HEK293T (cell line): ENCODE data around the gene NEUROD2.

Experiments used
- CTCF ChIA-PET: fragments of 350-600 bp; formaldehyde crosslinking; extraction: SDS; loops from one replicate; lab custom pipeline; 2021; ENCODE audit warnings: antibody characterized with exemption, inconsistent platforms; lab: Yijun Ruan, JAX
- POLR2A ChIA-PET: fragments of 350-600 bp; formaldehyde crosslinking; extraction: SDS; loops from one replicate; lab custom pipeline; 2020; ENCODE audit warnings: antibody characterized with exemption, inconsistent platforms; lab: Yijun Ruan, JAX
- DNase-seq: peaks from one replicate; pipeline ENCODE4 v3.0.0; 2012; ENCODE audit warnings: mixed read lengths; ENCODE audit errors: extremely low spot score
- ARNT ChIP-seq: fragments of 450-650 bp; IDR thresholded peaks from 2 replicates; pipeline ENCODE4 v1.6.1; 2017; ENCODE audit warnings: mild to moderate bottlenecking
- BHLHE40 ChIP-seq: fragments of 450-650 bp; IDR thresholded peaks from 2 replicates; pipeline ENCODE4 v1.6.1; 2016; ENCODE audit warnings: mild to moderate bottlenecking, moderate library complexity, borderline replicate concordance
- CTBP1 ChIP-seq: fragments of 450-650 bp; IDR thresholded peaks from 2 replicates; pipeline ENCODE4 v1.6.1; 2016; ENCODE audit warnings: borderline replicate concordance
- ELF4 ChIP-seq: fragments of 450-650 bp; IDR thresholded peaks from 2 replicates; pipeline ENCODE4 v1.6.1; 2017; ENCODE audit warnings: antibody characterized with exemption
- FOXA1 ChIP-seq: fragments of 450-650 bp; IDR thresholded peaks from 2 replicates; pipeline ENCODE4 v1.6.1; 2016; ENCODE audit warnings: mild to moderate bottlenecking
- FOXK2 ChIP-seq: fragments of 450-650 bp; IDR thresholded peaks from 2 replicates; pipeline ENCODE4 v1.6.1; 2016; ENCODE audit warnings: mild to moderate bottlenecking
- FOXM1 ChIP-seq: fragments of 450-650 bp; IDR thresholded peaks from 2 replicates; pipeline ENCODE4 v1.6.1; 2017; ENCODE audit warnings: mild to moderate bottlenecking, borderline replicate concordance
- HDGF ChIP-seq: fragments of 450-650 bp; IDR thresholded peaks from 2 replicates; pipeline ENCODE4 v1.6.1; 2017; ENCODE audit warnings: antibody characterized with exemption, borderline replicate concordance
- L3MBTL2 ChIP-seq: fragments of 450-650 bp; conservative IDR thresholded peaks from 2 replicates; pipeline ENCODE4 v1.6.1; 2016; ENCODE audit warnings: mild to moderate bottlenecking
- LEF1 ChIP-seq: fragments of 450-650 bp; IDR thresholded peaks from 2 replicates; pipeline ENCODE4 v1.6.1; 2017; ENCODE audit warnings: mild to moderate bottlenecking, borderline replicate concordance
- NFRKB ChIP-seq: fragments of 450-650 bp; IDR thresholded peaks from 2 replicates; pipeline ENCODE4 v1.6.1; 2016; ENCODE audit warnings: mild to moderate bottlenecking, moderate library complexity
- SP1 ChIP-seq: fragments of 450-650 bp; IDR thresholded peaks from 2 replicates; pipeline ENCODE4 v1.6.1; 2017
- SUZ12 ChIP-seq: fragments of 450-650 bp; IDR thresholded peaks from 2 replicates; pipeline ENCODE4 v1.6.1; 2016; ENCODE audit warnings: mild to moderate bottlenecking
- TARDBP ChIP-seq: fragments of 450-650 bp; IDR thresholded peaks from 2 replicates; pipeline ENCODE4 v1.6.1; 2016
- ZNF384 ChIP-seq: fragments of 450-650 bp; IDR thresholded peaks from 2 replicates; pipeline ENCODE4 v1.6.1; 2016
- TF ChIP-seq, protein P1 (sequence below): fragments of 450-650 bp; IDR thresholded peaks from 2 replicates; pipeline ENCODE4 v1.6.1; 2016

Gene NEUROD2

DNA sequence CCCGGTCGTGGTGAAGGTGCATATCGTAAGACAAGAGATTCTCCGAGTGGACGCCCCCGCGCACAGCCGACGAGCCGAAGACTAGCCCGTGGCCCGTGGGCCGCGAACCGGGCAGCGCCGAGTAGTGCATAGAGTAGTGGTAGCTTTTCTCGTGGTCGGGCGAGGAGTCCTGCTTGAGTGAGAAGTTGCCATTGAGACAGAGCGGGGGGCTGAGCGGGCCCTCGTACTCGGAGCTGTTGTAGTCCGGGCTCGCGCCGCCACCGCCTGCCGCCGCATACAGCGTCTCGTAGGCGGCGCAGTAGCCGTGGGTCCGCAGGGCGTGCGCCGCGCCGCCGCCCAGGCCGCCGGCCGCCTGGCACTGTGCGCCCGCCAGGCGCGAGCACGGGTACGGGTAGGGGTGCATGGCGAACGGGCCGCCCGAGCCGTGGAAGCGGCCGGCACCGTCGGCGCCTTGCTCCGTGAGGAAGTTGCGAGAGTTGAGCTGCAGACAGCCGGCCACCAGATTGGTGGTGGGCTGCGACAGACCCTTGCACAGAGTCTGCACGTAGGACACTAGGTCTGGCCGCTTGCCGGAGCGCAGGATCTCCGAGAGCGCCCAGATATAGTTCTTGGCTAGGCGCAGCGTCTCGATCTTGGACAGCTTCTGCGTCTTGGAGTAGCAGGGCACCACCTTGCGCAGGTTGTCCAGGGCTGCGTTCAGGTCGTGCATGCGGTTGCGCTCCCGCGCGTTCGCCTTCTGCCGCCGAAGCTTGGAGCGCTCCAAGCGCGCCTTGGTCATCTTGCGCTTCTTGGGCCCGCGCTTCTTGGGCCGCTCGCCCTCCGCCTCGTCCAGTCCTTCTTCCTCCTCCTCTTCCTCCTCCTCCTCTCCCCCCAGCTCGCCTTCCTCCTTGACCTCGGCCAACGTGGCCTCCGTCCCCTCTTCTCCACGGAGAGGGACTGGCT is 2.0 kb downstream of the NEUROD2 start:
- CTCF ChIA-PET: interaction anchor here (1.1 to 3.4 kb wide), 2 partner anchors 16 to 18 kb away, joined by 3 to 12 read pairs; no protein-coding TSS in a partner anchor
- TF ChIP-seq TARDBP: no peak
- TF ChIP-seq NFRKB: no peak
- no peak for TF ChIP-seq ARNT
- no peak for TF ChIP-seq FOXA1
- TF ChIP-seq HDGF: no peak
- TF ChIP-seq, protein P1, sequence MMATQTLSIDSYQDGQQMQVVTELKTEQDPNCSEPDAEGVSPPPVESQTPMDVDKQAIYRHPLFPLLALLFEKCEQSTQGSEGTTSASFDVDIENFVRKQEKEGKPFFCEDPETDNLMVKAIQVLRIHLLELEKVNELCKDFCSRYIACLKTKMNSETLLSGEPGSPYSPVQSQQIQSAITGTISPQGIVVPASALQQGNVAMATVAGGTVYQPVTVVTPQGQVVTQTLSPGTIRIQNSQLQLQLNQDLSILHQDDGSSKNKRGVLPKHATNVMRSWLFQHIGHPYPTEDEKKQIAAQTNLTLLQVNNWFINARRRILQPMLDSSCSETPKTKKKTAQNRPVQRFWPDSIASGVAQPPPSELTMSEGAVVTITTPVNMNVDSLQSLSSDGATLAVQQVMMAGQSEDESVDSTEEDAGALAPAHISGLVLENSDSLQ: no peak
- no peak for TF ChIP-seq CTBP1
- TF ChIP-seq SUZ12: no peak
- TF ChIP-seq FOXK2: no peak
- TF ChIP-seq ZNF384: no peak
- TF ChIP-seq SP1: no peak
- TF ChIP-seq BHLHE40: no peak
- no peak for TF ChIP-seq FOXM1
- TF ChIP-seq L3MBTL2: no peak
- no peak for TF ChIP-seq ELF4
- TF ChIP-seq LEF1: no peak
- POLR2A ChIA-PET: no interaction called here
- DNase-seq: no peak

DNA sequence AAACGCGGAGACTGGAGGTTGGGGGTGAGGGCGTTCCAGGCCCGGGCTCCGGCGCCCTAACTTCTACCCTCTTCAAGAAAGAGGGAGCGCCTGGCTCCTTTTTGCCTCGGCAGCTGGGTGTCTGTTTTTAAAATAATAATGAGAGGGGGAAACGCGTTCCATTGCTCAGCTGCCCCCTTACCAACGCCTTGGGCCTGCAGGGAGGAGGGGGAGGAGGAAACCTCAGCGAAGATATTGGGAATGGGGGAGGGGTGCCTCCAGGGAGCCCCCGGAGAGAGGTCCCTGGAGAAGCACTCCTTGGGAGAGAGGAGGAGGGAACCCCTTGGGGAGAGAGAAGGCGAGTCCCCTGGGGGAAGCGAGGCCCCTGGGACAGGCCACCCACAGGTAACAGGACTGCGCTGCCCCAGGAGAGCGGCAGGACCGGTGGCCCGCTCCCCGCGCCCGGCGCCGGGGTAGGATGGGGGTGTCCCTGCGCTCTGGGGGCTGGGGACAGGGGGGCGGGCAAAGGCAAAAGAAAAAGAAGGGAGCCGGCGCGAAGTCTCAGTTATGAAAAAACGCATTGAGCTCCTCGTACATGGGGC is 2.7 kb downstream of the NEUROD2 start:
- CTCF ChIA-PET: interaction anchor here (3.4 kb wide), 1 partner anchor 17 kb away, joined by 12 read pairs; no protein-coding TSS in a partner anchor
- POLR2A ChIA-PET: no interaction called here
- no peak for TF ChIP-seq CTBP1
- TF ChIP-seq HDGF: no peak
- TF ChIP-seq, protein P1: no peak
- TF ChIP-seq ZNF384: no peak
- TF ChIP-seq LEF1: no peak
- no peak for TF ChIP-seq BHLHE40
- no peak for TF ChIP-seq FOXM1
- TF ChIP-seq ELF4: no peak
- no peak for TF ChIP-seq L3MBTL2
- TF ChIP-seq FOXK2: no peak
- TF ChIP-seq FOXA1: no peak
- TF ChIP-seq NFRKB: no peak
- no peak for TF ChIP-seq SUZ12
- TF ChIP-seq SP1: no peak
- TF ChIP-seq TARDBP: no peak
- no peak for TF ChIP-seq ARNT
- DNase-seq: no peak

DNA sequence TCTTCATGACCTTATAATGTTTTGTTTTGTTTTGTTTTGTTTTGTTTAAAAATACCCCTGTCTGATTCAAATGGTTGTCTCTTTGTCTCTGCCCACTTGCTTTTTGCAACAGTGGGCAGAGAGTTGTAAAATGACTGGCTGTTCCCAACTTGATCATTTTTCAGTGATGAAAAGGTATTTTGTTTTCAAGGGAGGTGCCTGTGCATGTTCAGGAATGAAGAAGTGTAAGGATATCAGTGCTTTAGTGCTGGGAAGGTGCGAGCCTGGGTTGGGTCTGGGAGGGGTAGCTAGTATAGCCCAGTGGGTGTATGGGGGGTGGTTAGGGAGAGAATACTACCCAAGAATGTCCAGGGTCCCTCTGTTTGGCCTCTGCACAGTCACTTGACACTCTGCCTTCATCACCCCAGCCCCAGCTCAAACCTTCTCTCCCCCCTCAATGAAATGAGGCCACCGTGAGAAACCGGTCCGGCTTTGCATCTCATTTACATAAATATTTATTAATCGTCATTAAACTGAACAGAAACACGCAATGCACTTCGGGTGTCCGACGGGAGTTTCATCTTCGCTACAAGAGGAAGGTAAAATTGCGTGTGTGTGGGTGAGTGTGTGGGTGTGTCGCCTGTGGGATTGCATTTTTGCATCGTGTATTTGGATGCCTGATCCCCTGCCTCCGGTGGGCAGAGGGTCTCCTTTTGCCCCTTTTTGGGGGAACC is 4.3 kb downstream of the NEUROD2 start:
- no peak for TF ChIP-seq SP1
- TF ChIP-seq BHLHE40: no peak
- ChIA-PET POLR2A (no interaction called here), CTCF (interaction anchor here (3.4 kb wide), 1 partner anchor 18 kb away, joined by 12 read pairs; no protein-coding TSS in a partner anchor)
- no peak for DNase-seq

DNA sequence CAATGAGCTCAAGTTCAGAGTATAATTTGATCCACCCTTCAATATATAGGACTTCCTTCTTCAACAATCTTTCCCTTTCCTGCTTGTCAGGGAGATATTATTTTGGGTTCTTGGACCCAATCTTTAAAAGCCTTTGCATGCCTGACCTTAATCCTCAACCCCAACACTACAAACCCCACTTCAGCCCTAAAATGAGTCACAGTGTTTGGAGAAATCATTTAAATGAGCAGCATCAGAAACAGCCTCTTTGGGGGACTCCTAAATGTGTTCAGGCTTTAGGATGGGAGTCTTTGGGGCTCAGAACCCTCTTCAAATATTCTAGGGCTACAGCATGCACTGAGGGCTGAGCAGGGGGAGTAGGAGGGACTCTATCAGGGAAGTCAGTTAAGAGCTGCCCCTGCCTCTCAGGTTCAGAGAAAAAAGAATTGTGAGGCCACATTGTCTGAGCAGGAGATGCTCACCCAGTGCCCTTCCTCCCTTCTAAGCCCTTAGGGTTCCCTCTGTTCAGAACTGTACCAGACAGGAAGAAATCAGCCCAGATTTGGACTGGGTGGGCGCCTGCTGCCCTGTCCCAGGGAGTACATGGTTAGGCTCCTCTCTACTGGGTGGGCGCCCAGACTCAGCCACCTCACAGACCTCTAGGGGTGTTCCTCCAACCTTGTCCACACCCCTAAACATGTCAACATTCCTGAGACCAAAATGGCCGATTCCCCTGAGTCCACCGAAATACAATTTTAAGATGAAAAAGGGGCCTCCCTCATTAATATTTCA is 5.0 kb downstream of the NEUROD2 start:
- DNase-seq: no peak

More for the DNA sequence above, 5.0 kb downstream of the NEUROD2 start:
- POLR2A ChIA-PET: no interaction called here
- CTCF ChIA-PET: interaction anchor here (1.4 to 3.4 kb wide), 2 partner anchors 19 kb away, joined by 4 to 12 read pairs; no protein-coding TSS in a partner anchor
- TF ChIP-seq CTBP1 (no peak), SP1 (no peak), ELF4 (no peak), FOXM1 (no peak), L3MBTL2 (no peak), SUZ12 (no peak)
- TF ChIP-seq, protein P1: no peak
